ENCODE results near the gene OGFRL1. TPM values are rescaled to one million over a fixed set of nuclear protein-coding genes. Genes with fewer than 3 reads are reported as not detected.

The OGFRL1 gene
- total RNA-seq, 1 donor, result 21.6 TPM

- no peak for TF ChIP-seq CTCF (IDR thresholded peaks at IDR 0.05; ENCODE audit: insufficient read depth, low read length)
- no peak overlapping the region for H3K4me3 ChIP-seq (ENCODE audit: low read depth, low read length)
- DNase-seq (ENCODE audit: low read depth), result no peak
These were observed 3.8 kb upstream of the OGFRL1 start for GRCh38 chr6:71284785-71285184.

- DNase-seq (ENCODE audit: low read depth), result no peak
- TF ChIP-seq CTCF (IDR thresholded peaks at IDR 0.05; ENCODE audit: insufficient read depth, low read length), result no peak
- H3K4me3 ChIP-seq (ENCODE audit: low read depth, low read length), result no peak overlapping the region
These were observed 1.6 kb upstream of the OGFRL1 start for GRCh38 chr6:71287038-71287437.

GRCh38 chr6:71287926-71288227 lies 734 bp upstream of the OGFRL1 start:
- no peak for DNase-seq (ENCODE audit: low read depth)
- peak overlapping the region; percentile 71 for H3K4me3 ChIP-seq (ENCODE audit: low read depth, low read length)
- no peak for TF ChIP-seq CTCF (IDR thresholded peaks at IDR 0.05; ENCODE audit: insufficient read depth, low read length)

- no peak for TF ChIP-seq CTCF (IDR thresholded peaks at IDR 0.05; ENCODE audit: insufficient read depth, low read length)
- DNase-seq (ENCODE audit: low read depth), result peak; percentile 27
- peak overlapping the region; percentile 73 for H3K4me3 ChIP-seq (ENCODE audit: low read depth, low read length)
These were observed 609 bp downstream of the OGFRL1 start for GRCh38 chr6:71289039-71289801.

GRCh38 chr6:71289802-71290175 lies 1.2 kb downstream of the OGFRL1 start:
- TF ChIP-seq CTCF (IDR thresholded peaks at IDR 0.05; ENCODE audit: insufficient read depth, low read length), result no peak
- peak overlapping the region; percentile 73 for H3K4me3 ChIP-seq (ENCODE audit: low read depth, low read length)
- no peak for DNase-seq (ENCODE audit: low read depth)

- DNase-seq (ENCODE audit: low read depth), result no peak
- no peak overlapping the region for H3K4me3 ChIP-seq (ENCODE audit: low read depth, low read length)
- TF ChIP-seq CTCF (IDR thresholded peaks at IDR 0.05; ENCODE audit: insufficient read depth, low read length), result no peak
These were observed 2.0 kb downstream of the OGFRL1 start for GRCh38 chr6:71290611-71291010.

- DNase-seq (ENCODE audit: low read depth), result no peak
- no peak for TF ChIP-seq CTCF (IDR thresholded peaks at IDR 0.05; ENCODE audit: insufficient read depth, low read length)
- H3K4me3 ChIP-seq (ENCODE audit: low read depth, low read length), result no peak overlapping the region
These were observed 3.4 kb downstream of the OGFRL1 start for GRCh38 chr6:71292001-71292400.
